ENCODE measurements around the gene TNNT2.

Gene TNNT2

DNA sequence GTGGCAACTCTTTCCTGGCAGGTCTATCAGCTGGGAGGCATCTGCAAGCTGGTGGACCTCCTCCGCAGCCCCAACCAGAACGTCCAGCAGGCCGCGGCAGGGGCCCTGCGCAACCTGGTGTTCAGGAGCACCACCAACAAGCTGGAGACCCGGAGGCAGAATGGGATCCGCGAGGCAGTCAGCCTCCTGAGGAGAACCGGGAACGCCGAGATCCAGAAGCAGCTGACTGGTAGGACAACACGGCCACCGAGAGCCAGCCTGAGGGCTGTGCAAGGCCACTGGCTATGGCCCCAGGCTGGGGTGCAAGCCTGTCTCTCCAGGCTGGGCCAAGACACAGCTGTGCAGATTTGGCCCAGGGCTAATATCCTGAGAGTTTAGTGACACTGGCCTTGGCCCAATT lies 59.9 kb downstream of the TNNT2 start:
- TF ChIP-seq, protein P1, sequence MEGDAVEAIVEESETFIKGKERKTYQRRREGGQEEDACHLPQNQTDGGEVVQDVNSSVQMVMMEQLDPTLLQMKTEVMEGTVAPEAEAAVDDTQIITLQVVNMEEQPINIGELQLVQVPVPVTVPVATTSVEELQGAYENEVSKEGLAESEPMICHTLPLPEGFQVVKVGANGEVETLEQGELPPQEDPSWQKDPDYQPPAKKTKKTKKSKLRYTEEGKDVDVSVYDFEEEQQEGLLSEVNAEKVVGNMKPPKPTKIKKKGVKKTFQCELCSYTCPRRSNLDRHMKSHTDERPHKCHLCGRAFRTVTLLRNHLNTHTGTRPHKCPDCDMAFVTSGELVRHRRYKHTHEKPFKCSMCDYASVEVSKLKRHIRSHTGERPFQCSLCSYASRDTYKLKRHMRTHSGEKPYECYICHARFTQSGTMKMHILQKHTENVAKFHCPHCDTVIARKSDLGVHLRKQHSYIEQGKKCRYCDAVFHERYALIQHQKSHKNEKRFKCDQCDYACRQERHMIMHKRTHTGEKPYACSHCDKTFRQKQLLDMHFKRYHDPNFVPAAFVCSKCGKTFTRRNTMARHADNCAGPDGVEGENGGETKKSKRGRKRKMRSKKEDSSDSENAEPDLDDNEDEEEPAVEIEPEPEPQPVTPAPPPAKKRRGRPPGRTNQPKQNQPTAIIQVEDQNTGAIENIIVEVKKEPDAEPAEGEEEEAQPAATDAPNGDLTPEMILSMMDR (IDR thresholded peaks at IDR 0.05; ENCODE audit: insufficient read depth, missing control alignments) = no peak
- no peak for DNase-seq (ENCODE audit: insufficient read length, low spot score)
- FAIRE-seq = no peak

DNA sequence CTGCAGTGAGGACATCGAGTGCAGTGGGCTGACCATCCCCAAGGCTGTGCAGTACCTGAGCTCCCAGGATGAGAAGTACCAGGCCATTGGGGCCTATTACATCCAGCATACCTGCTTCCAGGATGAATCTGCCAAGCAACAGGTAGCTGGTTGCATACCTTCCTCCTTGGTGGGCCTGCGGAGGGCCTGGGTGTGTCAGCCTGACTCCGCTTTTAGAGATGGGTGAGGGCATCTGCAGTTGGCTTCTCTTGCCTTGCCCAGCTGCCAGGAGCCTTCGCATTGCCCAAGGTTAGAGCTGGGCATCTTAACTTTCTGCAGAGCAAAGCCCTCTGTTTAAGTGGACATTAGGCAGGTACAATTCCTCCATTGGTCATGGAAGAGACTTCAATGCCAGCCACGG lies 60.9 kb downstream of the TNNT2 start:
- DNase-seq (ENCODE audit: insufficient read length, low spot score) = no peak
- TF ChIP-seq, protein P1 (IDR thresholded peaks at IDR 0.05; ENCODE audit: insufficient read depth, missing control alignments) = no peak
- FAIRE-seq = no peak

DNA sequence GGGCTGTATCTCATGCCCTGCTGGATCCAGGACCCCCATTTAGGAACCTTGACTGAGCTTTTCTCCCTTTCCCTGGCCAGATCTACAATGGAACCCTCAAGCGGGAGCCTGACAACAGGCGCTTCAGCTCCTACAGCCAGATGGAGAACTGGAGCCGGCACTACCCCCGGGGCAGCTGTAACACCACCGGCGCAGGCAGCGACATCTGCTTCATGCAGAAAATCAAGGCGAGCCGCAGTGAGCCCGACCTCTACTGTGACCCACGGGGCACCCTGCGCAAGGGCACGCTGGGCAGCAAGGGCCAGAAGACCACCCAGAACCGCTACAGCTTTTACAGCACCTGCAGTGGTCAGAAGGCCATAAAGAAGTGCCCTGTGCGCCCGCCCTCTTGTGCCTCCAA lies 64.4 kb downstream of the TNNT2 start:
- FAIRE-seq = no peak
- TF ChIP-seq, protein P1 (IDR thresholded peaks at IDR 0.05; ENCODE audit: insufficient read depth, missing control alignments) = no peak
- no peak for DNase-seq (ENCODE audit: insufficient read length, low spot score)

DNA sequence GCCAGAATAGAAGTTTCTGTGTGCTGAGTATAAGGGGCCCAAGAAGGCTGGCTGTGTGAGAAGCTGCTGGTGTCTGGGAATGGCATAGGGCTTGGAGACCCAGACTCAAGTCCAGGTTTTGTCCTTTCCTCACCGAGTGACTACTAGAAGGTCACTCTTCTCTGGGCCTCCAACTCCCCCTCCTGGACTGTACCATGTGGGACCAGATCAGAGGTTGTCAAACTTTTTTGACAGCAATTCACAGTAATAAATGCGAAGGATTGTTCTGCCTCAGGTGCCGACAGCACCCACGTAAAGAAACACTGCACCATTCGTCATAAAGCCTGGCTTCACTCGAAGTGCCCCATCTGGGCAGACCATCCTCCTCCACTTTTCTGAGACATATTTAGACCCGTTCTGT lies 65.2 kb downstream of the TNNT2 start:
- DNase-seq (ENCODE audit: insufficient read length, low spot score) (no peak), FAIRE-seq (no peak)
- TF ChIP-seq, protein P1 (IDR thresholded peaks at IDR 0.05; ENCODE audit: insufficient read depth, missing control alignments) = no peak

DNA sequence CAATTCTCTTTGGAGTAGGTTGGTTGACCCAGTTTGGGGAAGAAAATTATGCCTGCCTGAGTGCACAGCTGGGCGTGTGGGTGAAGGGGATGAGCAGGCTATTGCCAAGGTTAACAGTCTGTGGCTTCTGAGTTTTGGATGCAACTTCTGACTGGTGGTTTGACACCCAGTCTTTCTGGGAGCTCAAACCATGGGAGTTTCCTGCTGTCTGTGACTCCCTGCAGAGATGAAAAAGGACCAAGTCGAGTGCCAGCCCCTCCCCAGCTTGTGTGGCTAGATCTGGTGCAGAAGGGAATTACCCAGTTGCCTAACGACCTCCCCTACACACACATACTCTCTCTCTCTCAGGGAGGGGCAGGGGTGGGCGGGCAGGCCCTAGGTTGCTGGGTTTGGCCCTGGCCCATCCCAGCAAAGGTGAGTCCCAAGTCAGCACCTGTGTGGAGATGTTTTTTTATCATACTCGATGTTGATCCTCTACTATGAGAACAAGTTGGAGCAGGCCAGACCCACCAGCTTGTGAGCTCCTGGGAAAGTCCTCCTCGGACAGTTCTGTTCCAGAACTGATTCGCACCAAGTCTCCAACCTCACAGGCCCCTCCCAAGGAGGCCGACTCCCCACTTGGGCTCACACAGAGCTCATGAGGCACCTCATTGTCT lies 66.0 kb downstream of the TNNT2 start:
- DNase-seq (ENCODE audit: insufficient read length, low spot score) (no peak), FAIRE-seq (no peak)
- TF ChIP-seq, protein P1 (IDR thresholded peaks at IDR 0.05; ENCODE audit: insufficient read depth, missing control alignments) = no peak

DNA sequence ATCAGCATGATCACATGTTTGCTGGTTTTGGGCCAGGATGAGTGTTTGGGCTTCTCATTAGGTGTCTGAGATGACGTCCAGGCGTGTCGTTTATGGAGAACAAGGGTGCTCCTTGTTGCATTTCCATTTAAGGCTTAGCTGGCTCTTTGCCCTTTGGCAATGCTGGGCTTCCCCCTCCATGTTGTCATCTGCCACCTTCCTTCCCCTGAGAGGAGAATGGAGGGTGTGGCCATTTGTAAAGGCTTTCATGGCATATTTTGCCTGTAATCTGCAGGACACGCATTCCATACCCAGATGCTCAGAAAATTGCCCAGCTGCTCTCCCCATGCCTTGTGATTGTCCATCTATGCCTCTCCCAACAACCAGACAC lies 66.5 kb downstream of the TNNT2 start:
- TF ChIP-seq, protein P1 (IDR thresholded peaks at IDR 0.05; ENCODE audit: insufficient read depth, missing control alignments) = no peak
- FAIRE-seq = no peak
- no peak for DNase-seq (ENCODE audit: insufficient read length, low spot score)

DNA sequence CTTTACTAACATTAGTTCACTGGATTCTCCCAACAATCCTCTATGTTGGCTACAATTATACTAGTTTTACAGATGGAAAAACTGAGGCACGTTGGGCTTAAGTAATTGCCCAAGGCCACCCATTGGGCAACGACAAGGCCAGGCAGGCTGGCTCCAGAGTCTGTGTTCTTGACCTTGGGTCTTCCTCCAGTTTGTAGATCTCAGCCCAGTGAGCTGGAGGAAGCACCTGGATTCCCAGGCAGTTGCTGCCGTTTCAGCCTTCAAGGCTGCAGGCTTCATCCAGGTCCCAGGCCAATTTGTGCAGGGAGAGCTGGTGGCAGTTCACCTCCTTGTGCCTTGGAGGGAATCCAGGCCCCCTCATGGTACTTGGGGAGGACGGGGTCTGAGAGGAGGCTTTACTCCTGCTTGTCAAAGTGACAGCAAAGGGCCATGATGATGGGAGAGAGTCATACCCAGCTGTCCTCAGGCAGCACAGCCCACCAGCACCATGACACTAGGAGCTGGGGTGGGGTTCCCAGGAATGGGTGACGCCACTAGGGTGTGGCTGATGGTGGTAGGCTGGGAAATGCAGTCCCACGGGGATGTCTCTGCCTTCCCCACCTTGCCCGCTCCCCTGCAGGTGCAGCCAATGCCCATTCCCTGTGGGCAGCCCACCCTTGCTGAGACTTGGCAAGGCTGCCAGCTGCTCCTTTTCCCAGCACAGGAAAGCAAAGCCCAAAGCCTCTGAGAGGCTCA lies 67.1 kb downstream of the TNNT2 start:
- TF ChIP-seq, protein P1 (IDR thresholded peaks at IDR 0.05; ENCODE audit: insufficient read depth, missing control alignments) = no peak
- FAIRE-seq (no peak), DNase-seq (ENCODE audit: insufficient read length, low spot score) (no peak)
